Trophoblast cell (in vitro differentiated cells and primary cell): ENCODE results near the gene STEAP4.

Experiments used
- DNase-seq, 2 donors: peaks; one replicate each; pipeline ENCODE4 v3.0.0-alpha.2; 2016
- H2AFZ ChIP-seq: 2 replicates; pipeline ENCODE4 v1.6.1; 2013; ENCODE audit warnings: low read length, moderate library complexity, mild to moderate bottlenecking; ENCODE audit not compliant: insufficient read depth, poor library complexity
- H2AK5ac ChIP-seq: 2 replicates; pipeline ENCODE4 v1.6.1; 2013; ENCODE audit warnings: mild to moderate bottlenecking, low read length
- H2BK120ac ChIP-seq: 2 replicates; pipeline ENCODE4 v1.6.1; 2013; ENCODE audit warnings: low read length, mild to moderate bottlenecking, moderate library complexity; ENCODE audit not compliant: insufficient read depth, poor library complexity
- H2BK12ac ChIP-seq: 2 replicates; pipeline ENCODE4 v1.6.1; 2013; ENCODE audit warnings: mild to moderate bottlenecking, low read length, moderate library complexity
- H2BK5ac ChIP-seq: 2 replicates; pipeline ENCODE4 v1.6.1; 2013; ENCODE audit warnings: low read length, low read depth, moderate library complexity, mild to moderate bottlenecking; ENCODE audit not compliant: poor library complexity
- H3K14ac ChIP-seq: 2 replicates; pipeline ENCODE4 v1.6.1; 2013; ENCODE audit warnings: mild to moderate bottlenecking, low read length
- H3K18ac ChIP-seq: 2 replicates; pipeline ENCODE4 v1.6.1; 2013; ENCODE audit warnings: mild to moderate bottlenecking, low read length
- H3K23ac ChIP-seq: 2 replicates; pipeline ENCODE4 v1.6.1; 2013; ENCODE audit warnings: low read length
- H3K27ac ChIP-seq: 2 replicates; pipeline ENCODE4 v1.5.1; 2013; ENCODE audit warnings: low read depth, mild to moderate bottlenecking, inconsistent platforms, low read length, moderate library complexity
- H3K27me3 ChIP-seq: 2 replicates; pipeline ENCODE4 v1.6.1; 2013; ENCODE audit warnings: inconsistent platforms, mild to moderate bottlenecking, low read length, moderate library complexity; ENCODE audit not compliant: insufficient read depth
- H3K36me3 ChIP-seq, 2 experiments: 1 replicate in 1 of 2; 2 replicates in 1 of 2; pipeline ENCODE4 v1.6.1; 2013; ENCODE audit warnings: low read length in 2 of 2, mild to moderate bottlenecking in 2 of 2, moderate library complexity in 1 of 2; ENCODE audit not compliant: insufficient read depth in 2 of 2, control insufficient read depth in 1 of 2
- H3K4ac ChIP-seq: 2 replicates; pipeline ENCODE4 v1.6.1; 2013; ENCODE audit warnings: low read depth, mild to moderate bottlenecking, low read length, moderate library complexity
- H3K4me1 ChIP-seq, 2 experiments: 1 replicate in 1 of 2; 2 replicates in 1 of 2; pipeline ENCODE4 v1.6.1; 2013; ENCODE audit warnings: low read length in 2 of 2, mild to moderate bottlenecking in 2 of 2, moderate library complexity in 1 of 2; ENCODE audit not compliant: insufficient read depth in 2 of 2, control insufficient read depth in 1 of 2
- H3K4me2 ChIP-seq: 2 replicates; pipeline ENCODE4 v1.6.1; 2013; ENCODE audit warnings: inconsistent platforms, mild to moderate bottlenecking, low read length, moderate library complexity
- H3K4me3 ChIP-seq: 2 replicates; pipeline ENCODE4 v1.5.1; 2013; ENCODE audit warnings: mild to moderate bottlenecking, low read depth, low read length, inconsistent platforms
- H3K79me1 ChIP-seq: one replicate; pipeline ENCODE4 v1.6.1; 2013; ENCODE audit warnings: low read length
- H3K79me2 ChIP-seq: 2 replicates; pipeline ENCODE4 v1.6.1; 2013; ENCODE audit warnings: low read length, mild to moderate bottlenecking; ENCODE audit not compliant: control insufficient read depth, insufficient read depth, poor library complexity
- H3K9ac ChIP-seq: 2 replicates; pipeline ENCODE4 v1.6.1; 2013; ENCODE audit warnings: mild to moderate bottlenecking, low read length
- H3K9me3 ChIP-seq: 2 replicates; pipeline ENCODE4 v1.6.1; 2013; ENCODE audit warnings: low read depth, mild to moderate bottlenecking, control low read depth, inconsistent platforms, low read length; ENCODE audit not compliant: insufficient read depth
- H4K12ac ChIP-seq: 2 replicates; pipeline ENCODE4 v1.6.1; 2013; ENCODE audit warnings: low read depth, mild to moderate bottlenecking, low read length, moderate library complexity
- H4K8ac ChIP-seq: 2 replicates; pipeline ENCODE4 v1.6.1; 2013; ENCODE audit warnings: low read depth, mild to moderate bottlenecking, low read length, moderate library complexity
- H4K91ac ChIP-seq: one replicate; pipeline ENCODE4 v1.6.1; 2013; ENCODE audit warnings: low read depth, mild to moderate bottlenecking, low read length, moderate library complexity
- WGBS: extraction: QIAGEN DNeasy Blood & Tissue Kit; methylation state at CpG from one replicate; pipeline ENCODE4 v1.1.7; 2013; ENCODE audit warnings: missing lambda C conversion rate; ENCODE audit not compliant: insufficient read length, insufficient coverage; ENCODE audit errors: extremely low coverage; 5-methylcytosine and 5-hydroxymethylcytosine counted together

STEAP4 gene

DNA sequence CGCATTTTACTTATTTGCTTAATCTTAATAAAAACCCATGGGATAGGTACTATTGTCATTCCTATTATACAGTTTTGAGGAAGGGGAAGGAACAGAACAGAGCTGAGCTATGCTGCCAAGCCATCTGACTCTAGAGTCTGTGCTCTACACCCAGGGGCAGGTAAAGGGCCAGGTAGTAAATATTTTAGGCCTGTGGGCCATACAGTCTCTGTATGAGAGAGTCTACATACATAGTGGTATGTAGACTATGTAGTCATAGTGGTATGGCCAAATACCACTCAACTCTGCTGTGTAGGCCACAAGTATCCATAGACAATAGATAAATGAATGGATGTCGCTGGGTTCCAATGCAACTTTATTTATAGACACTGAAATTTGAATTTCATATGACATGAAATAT is 83.4 kb downstream of the STEAP4 start:
- Histone ChIP-seq H3K18ac (no peak overlapping the region), H2BK120ac (no peak overlapping the region), H3K4me2 (no peak overlapping the region), H3K36me3 (no peaks in the 10 kb centered on the region), H3K79me2 (peaks cover 5% of the 10 kb centered on the region), H3K79me1 (peaks cover 5% of the 10 kb centered on the region), H3K4me3 (no peak overlapping the region), H3K4me1 (peaks cover 3% of the 10 kb centered on the region in 2 experiments), H2BK12ac (no peak overlapping the region), H2BK5ac (no peak overlapping the region), H3K9me3 (no peaks in the 10 kb centered on the region), H3K4ac (no peak overlapping the region), H2AFZ (no peak overlapping the region), H3K23ac (no peak overlapping the region), H3K14ac (no peak overlapping the region), H2AK5ac (no peak overlapping the region), H3K27ac (no peak overlapping the region), H4K12ac (no peak overlapping the region), H4K8ac (no peak overlapping the region), H3K27me3 (no peaks in the 10 kb centered on the region), H3K9ac (no peak overlapping the region), H4K91ac (no peak overlapping the region)
- peak; percentile 59 to 78 for DNase-seq
- no CpG with 5 or more reads among the region's 2 CpGs for WGBS
